Suprapubic skin (tissue), 4 donors: ENCODE measurements around the gene EIF4E1B.

Experiments
- POLR2A ChIP-seq, 2 donors: fragments of 450-650 bp; IDR thresholded peaks; one replicate each; pipeline ENCODE4 v1.6.1; 2017; ENCODE audit warnings: antibody characterized with exemption in 2 of 2, mild to moderate bottlenecking in 2 of 2, moderate library complexity in 2 of 2
- POLR2AphosphoS5 ChIP-seq, 3 donors: sonication (generic); formaldehyde crosslinking; IDR thresholded peaks; one replicate each; pipeline ENCODE4 v1.6.1; 2017; ENCODE audit warnings: antibody characterized with exemption in 3 of 3
- TF ChIP-seq, protein P1 (sequence below), 2 donors: fragments of 200-600 bp in 1 of 2; fragments of 450-650 bp in 1 of 2; sonication (generic) in 1 of 2; IDR thresholded peaks; one replicate each; pipeline ENCODE4 v1.5.1; 2016 to 2019; ENCODE audit warnings: antibody characterized with exemption in 2 of 2, mild to moderate bottlenecking in 1 of 2, moderate library complexity in 1 of 2

GRCh38 chr5:176663566-176663965 lies 33.1 kb downstream of the EIF4E1B start:
- TF ChIP-seq, protein P1, sequence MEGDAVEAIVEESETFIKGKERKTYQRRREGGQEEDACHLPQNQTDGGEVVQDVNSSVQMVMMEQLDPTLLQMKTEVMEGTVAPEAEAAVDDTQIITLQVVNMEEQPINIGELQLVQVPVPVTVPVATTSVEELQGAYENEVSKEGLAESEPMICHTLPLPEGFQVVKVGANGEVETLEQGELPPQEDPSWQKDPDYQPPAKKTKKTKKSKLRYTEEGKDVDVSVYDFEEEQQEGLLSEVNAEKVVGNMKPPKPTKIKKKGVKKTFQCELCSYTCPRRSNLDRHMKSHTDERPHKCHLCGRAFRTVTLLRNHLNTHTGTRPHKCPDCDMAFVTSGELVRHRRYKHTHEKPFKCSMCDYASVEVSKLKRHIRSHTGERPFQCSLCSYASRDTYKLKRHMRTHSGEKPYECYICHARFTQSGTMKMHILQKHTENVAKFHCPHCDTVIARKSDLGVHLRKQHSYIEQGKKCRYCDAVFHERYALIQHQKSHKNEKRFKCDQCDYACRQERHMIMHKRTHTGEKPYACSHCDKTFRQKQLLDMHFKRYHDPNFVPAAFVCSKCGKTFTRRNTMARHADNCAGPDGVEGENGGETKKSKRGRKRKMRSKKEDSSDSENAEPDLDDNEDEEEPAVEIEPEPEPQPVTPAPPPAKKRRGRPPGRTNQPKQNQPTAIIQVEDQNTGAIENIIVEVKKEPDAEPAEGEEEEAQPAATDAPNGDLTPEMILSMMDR (IDR thresholded peaks at IDR 0.05): no peak
- TF ChIP-seq POLR2A (IDR thresholded peaks at IDR 0.05): no peak
- no peak for TF ChIP-seq POLR2AphosphoS5 (IDR thresholded peaks at IDR 0.05)
